ENCODE measurements around the gene RAB29.

RAB29 gene

DNA sequence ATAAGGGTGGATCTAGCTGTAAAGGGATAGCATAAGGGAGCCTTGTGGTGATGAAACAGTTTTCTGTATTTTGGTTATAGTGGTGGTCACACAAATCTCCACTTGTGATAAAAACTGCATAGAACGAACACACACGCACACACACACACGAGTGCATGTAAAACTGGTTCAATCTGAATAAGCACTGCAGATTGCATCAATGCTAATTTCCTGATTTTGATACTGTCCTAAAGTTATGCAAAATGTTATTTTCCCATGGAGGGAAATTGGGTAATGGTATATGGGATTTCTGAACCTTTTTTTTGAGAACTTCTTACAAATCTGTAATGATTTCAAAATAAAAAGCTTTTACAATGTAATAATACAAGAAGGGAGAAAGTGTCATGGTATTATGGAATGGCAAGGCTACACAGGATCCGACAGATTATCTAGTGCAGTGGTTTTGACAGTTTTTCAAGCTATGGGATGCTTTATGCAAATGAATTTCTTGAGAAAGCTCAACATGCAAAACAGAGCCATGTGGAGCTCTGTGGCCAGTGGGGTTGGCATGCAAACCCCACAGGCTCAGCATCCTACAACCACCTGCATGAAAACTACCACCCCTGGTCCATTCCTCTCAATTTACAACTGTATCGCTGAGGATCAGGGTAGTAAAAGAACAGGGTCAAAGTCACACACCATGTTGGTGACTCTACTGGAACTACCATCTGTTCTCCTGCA, 18.9 kb upstream of the RAB29 start:
- no peak for DNase-seq (ENCODE audit: low read depth, low spot score)

DNA sequence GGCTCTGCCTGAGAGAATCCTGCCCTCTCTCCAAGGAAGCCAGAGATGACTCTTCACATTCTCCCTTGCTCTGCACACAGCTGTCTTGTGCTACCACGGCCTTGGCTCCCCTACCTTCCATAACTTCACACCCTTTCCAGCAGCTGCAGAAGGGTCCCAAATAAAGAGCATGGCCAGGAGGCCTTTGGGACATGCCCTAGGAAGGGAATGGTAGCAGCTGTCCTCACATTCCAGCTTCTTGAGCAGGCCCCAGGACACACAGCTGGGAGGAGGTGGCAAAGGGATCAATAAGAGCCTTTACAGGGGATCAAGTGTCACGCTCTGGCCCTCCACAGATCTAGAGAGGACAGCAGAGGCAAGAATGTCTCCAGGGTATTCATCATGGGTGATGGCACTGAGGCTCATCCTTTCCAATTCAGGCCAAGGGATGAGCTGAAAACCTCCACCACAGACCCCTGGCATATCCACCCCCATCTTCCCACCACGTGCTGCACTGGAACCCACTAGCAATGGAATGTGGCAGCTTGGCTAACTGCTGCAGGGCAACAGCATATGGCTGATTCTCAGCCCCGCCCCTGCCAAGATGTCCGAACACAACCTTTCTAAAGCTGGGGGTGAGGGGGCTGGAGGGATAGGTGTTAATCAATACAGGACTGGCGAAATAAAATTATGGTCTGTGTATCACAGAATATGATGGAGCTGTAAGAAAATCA, 17.8 kb upstream of the RAB29 start:
- DNase-seq (ENCODE audit: low read depth, low spot score): no peak

DNA sequence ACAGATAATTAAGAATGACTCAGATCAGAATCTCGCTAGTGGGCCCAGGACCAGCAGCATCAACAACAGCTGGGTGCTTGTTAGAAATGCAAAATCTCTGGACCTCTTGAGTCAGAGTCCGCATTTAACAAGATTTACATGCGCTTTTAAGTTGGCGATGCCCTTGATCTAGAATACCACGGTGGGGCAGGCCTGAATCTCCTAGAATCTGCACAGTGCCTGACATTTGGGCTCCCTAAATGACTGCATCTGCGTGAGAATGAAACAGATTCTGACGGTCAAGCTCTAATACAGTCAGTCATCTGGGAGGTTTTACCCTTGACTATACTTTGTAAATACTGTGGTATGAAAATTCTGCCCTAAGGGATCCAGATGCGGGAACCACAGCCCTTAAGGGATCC, 17.2 kb upstream of the RAB29 start:
- no peak for DNase-seq (ENCODE audit: low read depth, low spot score)

DNA sequence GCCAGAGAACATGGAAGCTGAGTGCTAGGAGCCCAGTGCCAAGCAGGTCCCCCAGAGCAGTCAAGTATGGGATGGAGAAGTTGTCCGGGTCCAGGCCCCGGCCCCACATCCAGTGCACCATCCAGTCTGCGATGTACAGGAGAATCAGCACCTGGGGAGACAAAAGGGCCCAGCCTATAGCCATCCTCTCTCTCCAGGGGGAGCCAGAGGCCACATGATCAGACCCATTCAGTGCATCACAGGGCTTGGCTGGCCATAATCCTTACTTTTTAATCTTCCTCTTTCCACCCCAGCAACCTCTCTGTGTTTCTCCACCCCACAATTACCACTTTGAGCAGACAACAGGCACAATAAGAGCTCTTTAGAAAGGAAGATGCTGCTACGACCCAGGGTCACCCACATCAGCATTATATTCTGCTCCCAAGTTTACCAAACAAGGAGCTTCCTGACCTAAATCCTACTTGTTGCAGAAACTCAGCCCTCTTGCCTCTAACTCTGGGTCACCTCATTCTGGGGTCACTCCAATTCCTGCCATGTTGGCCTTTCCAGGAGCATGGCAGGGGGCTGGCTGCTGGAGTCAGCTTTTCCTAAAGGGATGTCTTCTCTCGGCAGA, 16.4 kb upstream of the RAB29 start:
- DNase-seq (ENCODE audit: low read depth, low spot score): no peak

DNA sequence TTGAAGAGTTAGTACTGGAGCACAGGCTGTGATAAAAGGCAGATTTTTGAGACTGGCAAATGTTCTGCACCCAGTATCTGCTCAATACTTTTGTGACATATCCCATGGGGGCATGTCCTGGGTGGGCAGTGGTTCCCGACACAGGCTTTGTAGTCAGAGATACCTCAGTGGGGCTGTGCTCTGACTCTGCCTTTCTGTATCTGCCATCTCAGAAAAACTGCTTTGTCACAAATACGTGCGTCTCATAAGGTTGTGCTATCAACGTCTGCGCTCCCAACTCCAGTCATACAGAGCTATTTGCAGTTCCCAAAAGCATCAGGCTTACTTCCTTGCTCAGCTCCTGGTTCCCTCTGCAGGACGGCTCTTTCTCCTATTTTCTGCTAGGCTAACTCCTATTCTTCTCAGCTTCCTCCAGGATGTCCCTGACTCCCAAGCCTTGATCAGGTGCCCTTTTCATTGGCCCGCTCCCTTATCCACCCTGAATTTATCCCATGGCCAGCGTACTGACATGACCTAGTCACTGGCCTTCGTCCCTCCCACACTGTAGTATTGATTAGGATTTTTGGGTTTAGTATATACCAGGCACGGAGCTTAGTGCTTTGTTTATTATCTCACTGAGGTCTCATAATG, 12.1 kb upstream of the RAB29 start:
- DNase-seq (ENCODE audit: low read depth, low spot score): no peak

DNA sequence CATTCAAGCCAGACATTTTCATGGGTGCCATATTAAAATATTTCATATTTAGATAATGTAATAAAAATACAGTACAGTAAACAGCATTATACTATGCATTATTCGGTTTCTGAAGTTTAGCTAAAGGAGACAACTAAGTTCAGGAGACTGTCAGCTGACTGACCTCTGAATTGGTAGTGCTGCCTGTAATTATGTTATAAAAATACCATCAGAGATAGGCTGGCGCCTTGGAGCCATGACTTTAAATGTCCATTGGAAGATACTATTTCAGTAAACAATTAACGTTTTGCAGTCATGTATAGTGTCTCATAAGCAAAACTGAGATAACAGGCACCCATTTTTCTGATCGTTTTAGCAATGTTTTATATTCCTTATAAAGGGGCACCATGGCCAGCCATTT, 11.3 kb upstream of the RAB29 start:
- DNase-seq (ENCODE audit: low read depth, low spot score): no peak

DNA sequence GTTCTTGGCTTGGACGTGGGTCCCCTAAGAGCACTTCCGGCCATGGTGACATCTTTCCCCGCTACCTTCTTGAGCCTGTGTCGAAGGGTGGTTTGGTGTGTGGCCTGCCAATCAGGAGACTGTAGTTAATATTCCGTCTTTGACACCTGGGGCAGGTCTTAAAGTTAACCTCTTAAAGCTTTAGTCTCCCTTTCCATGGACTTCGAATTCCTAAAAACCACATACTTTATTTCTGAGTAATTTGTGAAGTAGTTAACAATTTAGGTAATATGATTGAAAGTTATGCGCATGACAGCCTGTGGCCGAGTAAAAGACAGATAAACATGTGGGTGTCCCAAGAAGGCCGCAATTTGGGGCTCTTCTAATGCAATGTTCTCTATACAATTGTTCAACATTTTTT, 10.2 kb upstream of the RAB29 start:
- no peak for DNase-seq (ENCODE audit: low read depth, low spot score)

DNA sequence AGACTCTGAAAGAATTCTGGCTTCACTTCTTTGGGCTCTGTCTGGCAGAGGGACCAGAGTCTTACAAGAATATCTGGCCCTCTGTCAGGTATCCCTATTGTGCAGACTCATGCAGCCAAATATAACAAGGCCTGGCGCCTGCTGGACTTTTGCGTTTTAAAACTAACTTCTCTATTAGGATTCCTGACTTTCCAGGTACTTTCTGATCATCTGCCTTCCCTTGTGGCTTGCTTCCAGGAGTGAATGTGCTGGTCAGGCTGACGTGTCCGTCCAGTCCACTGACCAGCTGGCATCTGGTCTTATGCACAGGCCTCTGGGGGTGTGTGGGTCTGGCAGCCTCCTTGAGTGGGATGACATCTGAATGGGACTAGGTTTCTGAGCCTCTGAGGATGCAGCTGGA, 8.6 kb upstream of the RAB29 start:
- DNase-seq (ENCODE audit: low read depth, low spot score): no peak

DNA sequence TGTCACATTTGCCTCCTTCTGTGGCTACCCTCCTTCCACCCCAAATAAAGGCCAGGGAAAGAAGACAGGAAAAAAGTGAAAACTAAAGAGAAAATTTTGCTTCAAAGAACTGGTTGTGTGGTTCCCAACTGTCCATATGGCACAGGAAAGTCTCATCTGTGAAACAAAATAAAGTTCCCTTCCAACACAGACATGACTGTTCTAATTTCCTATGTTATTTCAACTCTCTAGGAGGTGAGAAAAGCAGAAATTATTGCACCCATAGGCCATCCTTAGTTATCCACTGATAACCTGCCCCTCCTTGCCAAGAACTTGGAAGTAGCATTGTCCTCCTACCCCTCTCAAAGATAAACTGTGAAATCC, 8.1 kb upstream of the RAB29 start:
- DNase-seq (ENCODE audit: low read depth, low spot score): no peak

DNA sequence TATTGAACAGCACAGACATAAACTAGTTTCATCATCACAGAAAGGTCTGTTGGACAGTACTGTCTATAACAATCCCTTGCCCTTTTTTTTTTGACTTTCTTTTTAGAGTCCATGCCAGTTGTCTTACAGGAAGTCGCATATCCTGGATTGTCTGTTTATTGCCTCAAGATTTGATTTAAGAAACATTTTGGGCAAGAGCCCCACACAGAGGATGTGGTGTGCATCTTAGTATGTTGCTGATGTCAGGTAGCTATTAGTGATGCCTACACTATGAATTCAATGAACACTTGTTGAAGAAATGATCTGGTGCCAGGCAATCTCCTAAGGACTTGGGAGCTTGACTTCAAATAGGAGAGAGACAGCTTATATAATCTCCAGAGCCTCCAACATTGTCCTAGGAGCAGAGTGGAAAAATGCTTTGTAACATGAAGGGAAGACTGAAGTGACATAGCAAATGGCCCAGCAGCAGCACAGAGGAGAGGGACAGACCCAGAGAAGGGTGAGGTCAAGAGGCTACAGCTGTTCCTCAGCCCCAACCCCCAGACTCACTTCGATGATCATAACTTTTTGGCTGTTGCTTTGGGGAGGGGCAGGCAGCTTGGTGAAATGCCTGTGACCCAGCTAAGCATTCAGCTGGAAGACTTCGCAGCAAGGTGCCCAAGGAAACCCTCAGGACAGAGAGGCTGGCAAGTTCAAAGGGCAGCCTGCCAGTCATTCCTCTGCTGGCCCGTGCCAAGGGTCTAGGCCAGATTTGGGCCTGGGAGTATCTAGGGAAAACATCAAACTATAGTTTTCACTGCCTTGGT, 7.5 kb upstream of the RAB29 start:
- DNase-seq (ENCODE audit: low read depth, low spot score): no peak

DNA sequence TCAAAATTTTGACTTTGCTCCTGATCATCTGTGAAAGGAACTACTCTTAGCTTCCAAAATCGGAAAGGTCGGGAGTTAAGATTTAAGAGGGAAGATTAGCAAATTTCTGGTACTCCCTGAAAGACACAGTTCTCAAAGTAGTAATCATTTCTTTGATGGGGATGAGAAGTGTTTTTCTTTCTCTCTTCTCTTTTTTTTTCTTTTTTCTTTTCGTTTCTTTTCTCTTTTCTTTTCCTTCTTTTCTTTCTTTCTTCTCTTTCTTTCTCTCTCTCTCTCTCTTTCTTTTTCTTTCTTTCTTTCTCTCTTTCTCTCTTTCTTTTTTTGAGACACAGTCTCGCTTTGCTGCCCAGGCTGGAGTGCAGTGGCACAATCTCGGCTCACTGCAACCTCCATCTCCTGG, 5.1 kb upstream of the RAB29 start:
- no peak for DNase-seq (ENCODE audit: low read depth, low spot score)

DNA sequence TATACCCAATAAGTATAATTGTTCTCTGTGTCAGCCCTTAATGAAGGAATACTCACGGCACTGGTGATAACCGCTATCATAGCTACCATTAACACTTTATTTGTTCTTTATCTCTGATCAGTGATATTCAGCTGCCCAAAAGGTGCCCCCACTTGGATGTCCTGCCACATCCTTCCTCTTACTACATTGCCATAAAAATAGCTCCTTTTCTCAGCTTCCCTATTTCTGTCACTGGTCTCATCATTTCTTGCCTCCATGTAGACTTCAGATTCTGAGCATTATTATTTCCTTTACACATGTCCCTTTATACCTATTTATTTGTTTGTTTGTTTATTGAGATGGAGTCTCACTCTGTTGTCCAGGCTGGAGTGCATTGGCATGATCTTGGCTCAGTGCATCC, 2.7 kb upstream of the RAB29 start:
- no peak for DNase-seq (ENCODE audit: low read depth, low spot score)

DNA sequence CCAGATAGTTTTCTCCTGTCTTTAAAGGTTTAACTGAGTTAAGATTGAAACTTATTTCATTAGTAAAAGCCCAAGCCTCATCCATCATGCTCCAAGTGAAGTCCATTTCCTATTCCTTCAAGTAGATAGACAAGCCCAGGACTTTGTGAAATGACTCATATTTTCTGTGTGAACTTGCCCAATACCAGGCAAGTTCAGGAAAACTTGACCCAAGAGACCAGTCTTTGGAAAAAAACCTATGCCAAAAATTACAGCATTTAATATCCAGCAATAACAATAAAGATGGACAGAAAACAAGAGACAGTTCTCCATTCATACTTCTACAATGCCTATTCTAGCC, 405 bp upstream of the RAB29 start:
- DNase-seq (ENCODE audit: low read depth, low spot score): no peak

DNA sequence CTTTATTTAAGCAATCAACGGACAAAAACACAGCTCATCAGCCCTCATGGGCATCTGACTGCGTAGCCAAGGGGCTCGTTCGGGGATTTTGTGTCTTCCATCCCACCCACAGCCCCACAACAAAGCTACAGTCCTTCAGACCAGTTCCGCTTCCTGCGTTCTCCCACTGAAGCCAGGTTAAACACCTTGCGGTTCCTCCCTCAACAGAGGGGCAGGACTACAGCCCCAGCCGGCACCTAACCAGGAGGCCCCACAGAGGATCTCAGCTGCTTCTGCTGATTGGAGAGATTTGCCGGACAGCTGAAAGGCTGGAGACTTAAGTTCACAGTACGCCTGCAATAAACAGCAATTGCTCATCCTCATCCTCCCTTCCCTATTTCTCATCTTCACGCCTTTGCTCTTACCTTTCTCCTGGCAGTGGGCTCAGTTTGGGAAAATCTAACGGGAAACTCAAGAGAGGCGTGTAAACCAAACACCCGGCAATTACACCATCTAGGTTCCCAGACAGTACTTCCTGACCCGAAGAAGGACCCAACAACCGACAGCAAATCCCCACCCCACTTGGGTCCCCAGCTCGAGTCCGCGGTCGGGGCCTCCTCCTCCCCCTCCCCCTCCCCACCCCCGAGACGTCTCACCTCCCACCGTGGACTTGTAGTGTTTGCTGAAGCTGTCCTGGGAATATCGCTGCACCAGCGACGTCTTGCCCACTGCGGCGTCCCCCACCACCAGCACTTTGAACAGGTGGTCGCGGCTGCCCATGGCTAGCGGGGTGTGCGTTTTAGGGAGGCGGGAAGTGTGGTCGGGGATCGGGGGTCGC, 876 bp downstream of the RAB29 start:
- DNase-seq (ENCODE audit: low read depth, low spot score): no peak

DNA sequence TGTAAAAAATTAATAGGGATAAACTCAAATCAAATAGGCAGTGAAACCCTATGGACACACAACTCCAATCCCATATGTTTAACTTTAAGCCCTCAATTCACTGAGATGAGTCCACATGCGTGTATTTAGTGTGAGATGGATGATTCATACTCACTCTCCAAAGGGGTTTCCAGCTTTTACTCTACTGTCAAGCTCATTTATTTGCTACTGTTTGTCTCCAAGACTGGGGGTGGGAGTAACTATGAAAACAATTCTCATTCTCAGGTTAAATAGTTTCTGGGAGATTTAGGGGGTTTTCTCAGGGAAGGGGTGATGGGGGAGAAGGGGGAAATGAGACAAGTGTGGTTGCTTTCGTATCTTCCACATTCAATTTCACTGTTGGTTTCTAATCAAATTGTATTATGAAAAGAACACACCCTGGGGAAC, 2.7 kb downstream of the RAB29 start:
- DNase-seq (ENCODE audit: low read depth, low spot score): no peak

DNA sequence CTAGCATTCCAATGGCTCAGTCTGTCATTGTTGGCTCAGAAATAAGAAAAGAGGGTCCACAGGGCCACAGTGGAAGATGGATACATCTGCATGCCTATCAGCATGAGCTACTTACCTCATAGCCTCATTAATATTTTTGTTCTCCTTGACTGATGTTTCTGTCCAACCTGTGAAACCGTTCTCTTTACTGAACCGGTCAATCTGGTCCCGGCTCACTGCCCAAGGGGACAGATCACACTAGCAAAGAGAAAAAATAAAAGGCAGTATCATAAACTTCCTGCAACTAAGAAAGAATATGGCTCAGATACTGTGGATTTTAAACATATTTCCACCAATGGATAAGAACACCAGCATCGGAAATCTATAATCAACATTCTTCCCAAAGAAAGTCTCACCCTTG, 4.7 kb downstream of the RAB29 start:
- DNase-seq (ENCODE audit: low read depth, low spot score): no peak

DNA sequence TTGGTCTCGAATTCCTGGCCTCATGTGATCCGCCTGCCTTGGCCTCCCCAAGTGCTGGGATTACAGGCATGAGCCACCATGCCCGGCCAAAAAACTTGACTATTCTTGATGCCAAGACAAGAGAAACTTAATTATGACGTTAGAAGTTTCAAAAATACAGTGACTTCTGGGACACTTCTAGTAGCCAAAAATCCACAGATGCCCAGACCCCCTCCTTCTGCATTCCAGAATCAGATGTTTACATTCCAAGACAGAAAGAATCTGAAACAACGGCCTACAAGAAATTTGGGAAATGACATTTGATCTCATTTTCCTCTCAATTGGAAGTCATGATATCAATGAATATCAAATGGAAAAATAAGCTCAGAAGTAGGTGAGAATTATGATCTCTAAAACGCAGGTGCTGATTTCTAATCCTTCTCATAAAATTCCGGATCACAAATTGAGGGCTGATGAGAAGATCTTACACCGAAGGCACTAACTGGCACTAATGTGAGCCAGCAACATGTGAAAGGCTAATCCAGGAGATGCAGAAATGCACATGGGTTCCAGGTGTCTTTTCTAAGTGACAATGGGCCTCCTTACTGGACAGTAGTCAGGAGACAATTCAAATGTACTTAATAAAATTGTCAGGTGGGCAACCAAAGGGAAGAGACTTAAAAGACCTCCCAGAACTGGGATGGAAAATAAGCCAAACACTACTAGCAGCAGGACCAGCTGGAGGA, 5.5 kb downstream of the RAB29 start:
- no peak for DNase-seq (ENCODE audit: low read depth, low spot score)

DNA sequence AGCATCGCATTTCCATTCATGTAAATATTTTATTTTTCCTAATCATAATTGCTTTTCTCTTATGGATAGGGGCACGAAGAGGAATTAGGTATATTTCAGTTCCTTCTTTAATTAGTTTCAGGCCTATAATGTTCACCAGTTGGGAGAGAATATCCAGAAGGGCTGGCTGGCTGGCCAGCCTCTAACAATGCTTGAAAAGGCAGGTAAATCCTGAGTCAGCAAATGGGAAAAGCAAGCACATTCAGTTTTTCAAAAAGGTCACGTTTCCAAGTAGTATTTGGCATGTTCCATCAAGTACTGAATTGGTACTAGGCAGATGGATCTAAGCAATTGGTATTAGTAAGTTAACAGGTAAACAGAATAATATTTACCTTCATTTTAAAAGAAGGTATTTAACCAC, 8.0 kb downstream of the RAB29 start:
- no peak for DNase-seq (ENCODE audit: low read depth, low spot score)

DNA sequence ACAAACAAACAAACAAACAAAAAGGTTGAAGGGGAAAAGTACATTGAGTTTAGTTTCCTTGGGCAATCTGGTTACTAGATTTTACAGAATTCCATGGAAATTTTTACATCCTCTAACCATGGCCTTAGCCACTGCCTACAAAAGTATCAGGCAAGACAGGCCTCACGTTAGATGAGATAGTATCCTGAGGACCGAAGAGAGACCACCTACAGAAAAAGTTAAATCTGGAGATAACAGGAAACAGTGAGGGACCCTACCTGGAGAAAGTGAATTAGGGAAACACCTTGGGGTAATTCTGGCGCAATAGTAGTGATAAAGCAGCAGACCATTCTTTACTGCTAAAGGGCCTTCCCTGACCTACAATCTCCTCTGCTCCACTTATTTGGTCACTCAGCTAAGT, 8.7 kb downstream of the RAB29 start:
- DNase-seq (ENCODE audit: low read depth, low spot score): no peak

DNA sequence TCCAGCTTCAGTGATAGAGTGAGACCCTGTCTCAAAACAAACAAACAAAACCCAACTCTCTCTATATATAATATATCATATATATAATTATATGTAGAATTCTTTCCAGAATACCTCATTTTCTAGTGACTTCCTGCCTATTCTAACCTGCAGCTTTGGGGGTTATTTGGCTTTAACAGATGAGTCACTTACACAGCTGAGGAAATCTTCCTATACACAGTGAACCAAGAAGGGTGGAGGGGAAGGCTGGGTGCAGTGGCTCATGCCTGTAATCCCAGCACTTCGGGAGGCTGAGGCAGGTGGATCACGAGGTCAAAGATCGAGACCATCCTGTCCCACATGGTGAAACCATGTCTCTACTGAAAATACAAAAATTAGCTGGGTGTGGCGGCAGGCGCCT, 9.2 kb downstream of the RAB29 start:
- DNase-seq (ENCODE audit: low read depth, low spot score): no peak

DNA sequence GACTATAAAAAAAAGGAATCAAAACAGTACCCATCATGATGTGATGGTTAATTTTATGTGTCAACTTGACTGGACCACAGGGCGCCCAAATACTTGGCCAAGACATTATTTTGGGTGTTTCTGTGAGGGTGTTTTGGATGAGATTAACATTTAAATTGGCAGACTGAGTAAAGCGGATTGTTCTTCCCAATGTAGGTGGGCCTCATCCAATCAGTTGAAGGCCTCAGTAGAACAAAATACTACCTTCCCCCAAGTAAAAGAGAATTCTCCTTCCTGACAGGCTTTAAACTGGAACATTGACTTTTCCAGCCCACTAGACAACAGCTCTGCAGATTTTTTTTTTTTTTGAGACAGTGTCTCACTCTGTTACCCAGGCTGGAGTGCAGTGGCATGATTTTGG, 10.7 kb downstream of the RAB29 start:
- no peak for DNase-seq (ENCODE audit: low read depth, low spot score)
